CD14-positive monocyte (primary cell): ENCODE measurements around the gene BMPR1B. TPM values are rescaled to one million over a fixed set of nuclear protein-coding genes. Genes with fewer than 3 reads are reported as not detected.

Source experiments
- DNase-seq, 3 donors: peaks; one replicate each; pipeline ENCODE4 v3.0.0-alpha.2; 2011 to 2022
- H2AFZ ChIP-seq: 2 replicates; pipeline ENCODE4 v1.6.0; 2012; ENCODE audit warnings: mild to moderate bottlenecking, low read depth, low read length, inconsistent platforms; ENCODE audit not compliant: insufficient read depth, poor library complexity, severe bottlenecking
- H3K27ac ChIP-seq, 2 donors: 1 replicate in 1 of 2; 2 replicates in 1 of 2; pipeline ENCODE4 v1.5.1; 2012 to 2013; ENCODE audit warnings: low read length in 2 of 2, control low read depth in 1 of 2, inconsistent platforms in 1 of 2, low read depth in 1 of 2, mild to moderate bottlenecking in 1 of 2
- H3K27me3 ChIP-seq, 2 donors: one replicate each; pipeline versions ENCODE4 v1.6.0 to v1.6.1; 2011 to 2013; ENCODE audit warnings: low read length in 2 of 2; ENCODE audit not compliant: control insufficient read depth in 2 of 2, insufficient read depth in 2 of 2
- H3K36me3 ChIP-seq, 2 donors: replicated peaks in 1 of 2; 1 replicate in 1 of 2; 2 replicates in 1 of 2; pipeline versions ENCODE4 v1.5.1 to v1.6.1; 2012 to 2013; ENCODE audit warnings: low read length in 2 of 2, control low read depth in 1 of 2, inconsistent platforms in 1 of 2, mild to moderate bottlenecking in 1 of 2; ENCODE audit not compliant: insufficient read depth in 2 of 2, control insufficient read depth in 1 of 2
- H3K4me1 ChIP-seq, 2 donors: 1 replicate in 1 of 2; 2 replicates in 1 of 2; pipeline versions ENCODE4 v1.5.1 to v1.6.1; 2012 to 2013; ENCODE audit warnings: low read length in 2 of 2, control low read depth in 1 of 2, inconsistent platforms in 1 of 2, mild to moderate bottlenecking in 1 of 2, moderate library complexity in 1 of 2; ENCODE audit not compliant: insufficient read depth in 2 of 2, control insufficient read depth in 1 of 2
- H3K4me2 ChIP-seq: replicated peaks from 2 replicates; pipeline ENCODE3; 2012; ENCODE audit warnings: low read length, moderate library complexity, mild to moderate bottlenecking; ENCODE audit not compliant: poor library complexity, severe bottlenecking; ENCODE audit errors: extremely low read depth
- H3K4me3 ChIP-seq, 3 experiments: fragments of 200-600 bp in 1 of 3; sonication (generic) in 1 of 3; replicated peaks in 1 of 3; 1 replicate in 2 of 3; 2 replicates in 1 of 3; pipeline ENCODE4 v1.5.1; 2011 to 2013; ENCODE audit warnings: low read length in 3 of 3, mild to moderate bottlenecking in 3 of 3, control low read depth in 2 of 3, low read depth in 2 of 3, inconsistent platforms in 1 of 3, moderate library complexity in 1 of 3
- H3K79me2 ChIP-seq: 2 replicates; pipeline ENCODE4 v1.6.0; 2012; ENCODE audit warnings: mild to moderate bottlenecking, control low read depth, inconsistent platforms, low read length, moderate library complexity; ENCODE audit not compliant: insufficient read depth
- H3K9ac ChIP-seq: 2 replicates; pipeline ENCODE4 v1.6.0; 2017; ENCODE audit warnings: low read length, mild to moderate bottlenecking; ENCODE audit not compliant: insufficient read depth, poor library complexity, severe bottlenecking
- H3K9me3 ChIP-seq, 2 donors: replicated peaks in 1 of 2; 1 replicate in 1 of 2; 2 replicates in 1 of 2; pipeline versions ENCODE4 v1.5.1 to v1.6.1; 2012 to 2013; ENCODE audit warnings: low read length in 2 of 2, control low read depth in 1 of 2; ENCODE audit not compliant: control insufficient read depth in 1 of 2, insufficient read depth in 1 of 2
- H4K20me1 ChIP-seq: 2 replicates; pipeline ENCODE4 v1.6.0; 2012; ENCODE audit warnings: mild to moderate bottlenecking, low read length, control low read depth, moderate library complexity; ENCODE audit not compliant: insufficient read depth
- H3K27ac Mint-ChIP-seq, 7 donors: one replicate each; pipeline ENCODE4 v1.8.0; 2020; ENCODE audit warnings: mild to moderate bottlenecking in 7 of 7, mixed read lengths in 7 of 7, moderate library complexity in 6 of 7, inconsistent platforms in 2 of 7
- H3K27me3 Mint-ChIP-seq, 3 donors: one replicate each; pipeline ENCODE4 v1.8.0; 2021 to 2022; ENCODE audit warnings: low read depth in 3 of 3, mild to moderate bottlenecking in 3 of 3, mixed read lengths in 3 of 3, moderate library complexity in 3 of 3, inconsistent platforms in 1 of 3
- H3K36me3 Mint-ChIP-seq, 2 donors: one replicate each; pipeline ENCODE4 v1.8.0; 2020; ENCODE audit warnings: mixed read lengths in 2 of 2, inconsistent platforms in 1 of 2, mild to moderate bottlenecking in 1 of 2
- H3K4me1 Mint-ChIP-seq: one replicate; pipeline ENCODE4 v1.8.0; 2020; ENCODE audit warnings: mild to moderate bottlenecking, mixed read lengths
- H3K4me3 Mint-ChIP-seq, 2 donors: one replicate each; pipeline ENCODE4 v1.8.0; 2020; ENCODE audit warnings: mild to moderate bottlenecking in 2 of 2, mixed read lengths in 2 of 2, moderate library complexity in 1 of 2
- H3K9me3 Mint-ChIP-seq, 7 donors: one replicate each; pipeline ENCODE4 v1.8.0; 2020 to 2022; ENCODE audit warnings: mixed read lengths in 7 of 7, mild to moderate bottlenecking in 6 of 7, moderate library complexity in 6 of 7, inconsistent platforms in 2 of 7
- CTCF ChIP-seq: fragments of 200-600 bp; IDR thresholded peaks from one replicate; pipeline ENCODE4 v1.8.0; 2022; ENCODE audit warnings: antibody characterized with exemption, mild to moderate bottlenecking
- WGBS: methylation state at CpG from one replicate; pipeline ENCODE4 v1.1.5; 2013; ENCODE audit warnings: missing lambda C conversion rate; ENCODE audit not compliant: insufficient coverage; 5-methylcytosine and 5-hydroxymethylcytosine counted together
- intact Hi-C, 2 donors: fragments of 100-400 bp; cut with micrococcal nuclease; formaldehyde crosslinking; loops; one replicate each; pipeline versions ENCODE4 v1.15.0 to v1.15.1; 2023
- polyA plus RNA-seq, 3 donors: library from polyadenylated mRNA; depleted of rRNA in 1 of 3; unstranded in 2 of 3; stranded (reverse) in 1 of 3; fragments of 300-500 nt in 2 of 3; fragments of >200 nt in 1 of 3; fragmentation: Illumina TruSeq in 2 of 3; gene quantifications; 1 replicate in 2 of 3; 2 replicates in 1 of 3; pipeline ENCODE4 v1.2.3, GENCODE V29; 2012 to 2021

The BMPR1B gene
- polyA plus RNA-seq, 3 donors, result not detected

DNA sequence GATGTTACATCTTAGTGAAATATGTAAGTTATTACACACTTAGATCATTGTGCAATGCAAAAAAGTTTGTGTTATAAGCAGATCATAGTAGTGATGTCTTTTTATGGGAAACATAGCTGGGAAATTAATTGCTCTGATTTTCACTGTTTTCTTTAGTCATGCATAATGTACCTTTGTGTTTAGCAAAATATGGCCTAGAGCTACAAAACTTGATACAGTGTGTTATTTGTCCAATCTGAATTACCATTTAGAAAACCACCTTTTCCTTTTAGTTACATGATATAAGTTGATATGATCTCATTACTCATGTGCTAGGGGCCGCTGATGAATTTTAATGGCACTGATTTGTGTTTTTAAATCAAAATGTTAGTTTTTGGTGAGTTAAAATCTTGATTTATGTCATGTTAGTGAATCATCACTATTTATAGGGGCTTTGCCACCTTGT is 2.0 kb downstream of the BMPR1B start:
- H3K4me1 Mint-ChIP-seq, result peaks cover 6% of the 10 kb centered on the region
- Histone ChIP-seq H3K27me3 (peaks cover 62 to 72% of the 10 kb centered on the region in 2 donors), H3K4me1 (no peaks in the 10 kb centered on the region), H3K27ac (no peak overlapping the region), H4K20me1 (no peaks in the 10 kb centered on the region), H2AFZ (no peak overlapping the region), H3K4me2 (no peak overlapping the region), H3K36me3 (no peaks in the 10 kb centered on the region), H3K9ac (no peak overlapping the region), H3K4me3 (no peak overlapping the region), H3K79me2 (no peaks in the 10 kb centered on the region), H3K9me3 (peaks cover 0 to 9% of the 10 kb centered on the region in 2 donors)
- H3K27ac Mint-ChIP-seq, result peak overlapping the region in 1 of 7 donors; percentile 5
- WGBS, result no CpG with 5 or more reads among the region's 1 CpG
- peaks cover 52 to 62% (median 55%) of the 10 kb centered on the region in 3 donors for H3K27me3 Mint-ChIP-seq
- TF ChIP-seq CTCF, result no peak
- H3K4me3 Mint-ChIP-seq, result peak overlapping the region in 1 of 2 donors; percentile 56
- DNase-seq, result no peak
- peaks cover 0 to 2% of the 10 kb centered on the region in 2 donors for H3K36me3 Mint-ChIP-seq
- intact Hi-C loops, result no loop called here
- peaks cover 0 to 11% (median 6%) of the 10 kb centered on the region in 7 donors for H3K9me3 Mint-ChIP-seq

- Histone ChIP-seq H3K36me3 (no peaks in the 10 kb centered on the region), H3K9ac (no peak overlapping the region), H4K20me1 (no peaks in the 10 kb centered on the region), H3K27me3 (peaks cover 37 to 48% of the 10 kb centered on the region in 2 donors), H3K9me3 (peaks cover 0 to 3% of the 10 kb centered on the region in 2 donors), H3K4me2 (no peak overlapping the region), H3K27ac (no peak overlapping the region), H3K4me3 (no peak overlapping the region), H3K79me2 (no peaks in the 10 kb centered on the region), H3K4me1 (no peaks in the 10 kb centered on the region), H2AFZ (no peak overlapping the region)
- Mint-ChIP-seq H3K4me3 (no peak overlapping the region), H3K27ac (no peak overlapping the region), H3K4me1 (peaks cover 6% of the 10 kb centered on the region), H3K27me3 (peaks cover 29 to 40% (median 34%) of the 10 kb centered on the region in 3 donors), H3K9me3 (peaks cover 0 to 7% (median 4%) of the 10 kb centered on the region in 7 donors), H3K36me3 (peaks cover 0 to 2% of the 10 kb centered on the region in 2 donors)
- DNase-seq, result no peak
- intact Hi-C loops, result no loop called here
- WGBS, result 61% methylated on average over 2 of the region's 4 CpGs
- TF ChIP-seq CTCF, result no peak
Measured at GRCh38 chr4:94762326-94762725, 4.6 kb downstream of the BMPR1B start.
